Stimulated activated CD4-positive, alpha-beta T cell treated with anti-CD3 and anti-CD28 coated beads, Interleukin-2, amount 100 ng/mL, for 4 hours (primary cell): ENCODE data around the gene HK2.

ENCODE experiments used
- DNase-seq: peaks from one replicate; pipeline ENCODE4 v3.0.0-alpha.2; 2020; ENCODE audit warnings: low read depth

The HK2 gene

DNA sequence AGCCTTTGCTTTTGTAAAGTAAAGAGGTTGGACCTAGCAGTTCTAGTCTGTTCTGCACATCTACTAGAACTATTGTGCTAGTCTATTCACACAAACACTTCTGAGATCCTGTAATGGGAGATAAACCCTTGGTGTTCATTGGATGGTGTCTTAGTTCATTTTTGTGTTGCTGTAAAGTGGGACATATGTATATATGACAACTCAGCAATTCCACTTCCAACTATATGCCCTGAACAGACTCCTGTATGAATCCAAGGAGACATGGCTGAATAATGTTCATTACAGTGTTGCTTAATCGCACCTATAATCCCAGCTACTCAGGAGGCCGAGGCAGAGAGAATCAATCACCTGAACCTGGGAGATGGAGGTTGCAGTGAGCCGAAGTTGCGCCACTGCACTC lies 23.3 kb downstream of the HK2 start:
- no peak for DNase-seq

GRCh38 chr2:74857725-74858124 lies 23.8 kb downstream of the HK2 start:
- no peak for DNase-seq

- DNase-seq, result no peak
These were observed 24.4 kb downstream of the HK2 start for GRCh38 chr2:74858281-74858680.

DNA sequence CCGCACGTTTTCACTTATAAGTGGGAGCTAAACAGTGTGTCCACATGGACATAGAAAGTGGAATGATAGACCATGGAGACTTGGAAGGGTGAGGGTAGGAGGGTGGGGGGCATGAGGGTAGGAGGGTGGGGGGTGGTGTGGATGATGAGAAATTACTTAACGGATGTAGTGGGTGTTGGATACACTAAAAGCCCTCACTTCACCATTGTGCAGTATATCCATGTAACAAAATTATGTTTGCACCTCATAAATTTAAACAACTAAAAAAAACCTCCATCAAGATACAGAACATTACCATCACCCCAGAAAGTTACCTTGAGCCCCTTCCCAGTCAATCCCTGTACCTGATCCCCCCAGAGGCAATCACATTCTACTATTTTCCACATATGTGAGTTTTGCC lies 26.2 kb downstream of the HK2 start:
- no peak for DNase-seq

DNA sequence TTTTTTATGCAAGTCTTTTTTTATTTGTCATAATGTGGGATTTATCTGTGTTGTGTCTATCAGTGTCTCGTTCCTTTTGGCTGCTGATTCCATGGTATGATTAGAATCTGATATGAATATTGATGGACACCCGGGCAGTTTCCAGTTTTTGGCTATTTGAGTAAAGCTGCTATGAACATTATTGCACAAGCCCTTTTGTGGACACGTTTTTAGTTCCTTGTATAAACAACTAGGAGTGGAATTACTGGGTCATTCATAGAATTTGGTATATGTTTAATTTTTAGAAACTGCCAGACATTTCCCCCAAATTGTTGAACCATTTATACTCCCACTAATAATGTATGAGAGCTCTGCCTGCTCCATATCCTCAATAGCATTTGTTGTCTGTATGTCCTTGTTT lies 26.6 kb downstream of the HK2 start:
- no peak for DNase-seq

- no peak for DNase-seq
These were observed 27.6 kb downstream of the HK2 start for GRCh38 chr2:74861531-74861930.

DNA sequence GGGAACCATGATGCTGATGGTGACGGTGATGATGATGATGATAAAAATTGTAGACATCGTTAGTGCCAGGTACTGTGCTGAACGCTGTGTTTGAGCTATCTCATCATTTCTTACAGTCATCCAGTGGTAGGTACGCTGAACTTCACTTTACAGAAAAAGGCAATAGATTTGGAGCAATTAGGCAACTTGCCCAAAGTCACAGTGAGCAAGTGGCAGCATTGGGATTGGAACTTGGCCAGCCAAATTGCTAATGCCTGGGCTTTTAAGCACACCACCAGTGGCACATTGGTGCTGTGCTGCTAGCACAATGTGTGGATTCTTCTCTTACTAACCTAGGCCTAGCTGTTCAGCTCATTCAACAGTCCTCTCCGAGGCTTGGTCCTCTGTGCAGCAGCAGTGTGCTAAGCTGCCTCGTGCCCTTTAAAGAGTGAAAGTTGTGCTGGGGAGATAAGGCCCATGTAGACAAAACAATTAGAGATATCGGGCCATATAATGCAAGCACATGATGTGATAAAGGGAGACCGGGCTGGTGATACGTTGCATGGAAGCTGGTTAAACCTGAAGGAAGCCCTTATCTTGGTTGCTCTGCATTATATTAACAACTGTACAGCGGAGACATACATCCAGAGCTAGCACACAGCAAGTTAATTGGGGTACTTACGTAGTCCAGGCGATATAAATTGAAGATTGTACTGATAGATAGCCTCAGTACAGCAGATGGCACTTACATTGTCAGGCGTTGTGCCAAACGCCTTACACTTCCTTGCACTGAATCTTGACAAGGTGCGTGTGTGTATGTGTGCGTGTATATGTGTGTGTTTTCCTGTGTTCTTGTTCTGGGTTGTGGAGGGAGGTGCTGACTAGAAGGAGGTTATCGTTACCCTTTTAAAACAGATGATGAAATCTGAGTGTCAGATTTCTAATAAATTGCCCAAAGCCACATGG lies 28.4 kb downstream of the HK2 start:
- no peak for DNase-seq

GRCh38 chr2:74863802-74864248 lies 29.9 kb downstream of the HK2 start:
- no peak for DNase-seq

GRCh38 chr2:74864728-74865722 lies 31.1 kb downstream of the HK2 start:
- DNase-seq, result no peak

DNA sequence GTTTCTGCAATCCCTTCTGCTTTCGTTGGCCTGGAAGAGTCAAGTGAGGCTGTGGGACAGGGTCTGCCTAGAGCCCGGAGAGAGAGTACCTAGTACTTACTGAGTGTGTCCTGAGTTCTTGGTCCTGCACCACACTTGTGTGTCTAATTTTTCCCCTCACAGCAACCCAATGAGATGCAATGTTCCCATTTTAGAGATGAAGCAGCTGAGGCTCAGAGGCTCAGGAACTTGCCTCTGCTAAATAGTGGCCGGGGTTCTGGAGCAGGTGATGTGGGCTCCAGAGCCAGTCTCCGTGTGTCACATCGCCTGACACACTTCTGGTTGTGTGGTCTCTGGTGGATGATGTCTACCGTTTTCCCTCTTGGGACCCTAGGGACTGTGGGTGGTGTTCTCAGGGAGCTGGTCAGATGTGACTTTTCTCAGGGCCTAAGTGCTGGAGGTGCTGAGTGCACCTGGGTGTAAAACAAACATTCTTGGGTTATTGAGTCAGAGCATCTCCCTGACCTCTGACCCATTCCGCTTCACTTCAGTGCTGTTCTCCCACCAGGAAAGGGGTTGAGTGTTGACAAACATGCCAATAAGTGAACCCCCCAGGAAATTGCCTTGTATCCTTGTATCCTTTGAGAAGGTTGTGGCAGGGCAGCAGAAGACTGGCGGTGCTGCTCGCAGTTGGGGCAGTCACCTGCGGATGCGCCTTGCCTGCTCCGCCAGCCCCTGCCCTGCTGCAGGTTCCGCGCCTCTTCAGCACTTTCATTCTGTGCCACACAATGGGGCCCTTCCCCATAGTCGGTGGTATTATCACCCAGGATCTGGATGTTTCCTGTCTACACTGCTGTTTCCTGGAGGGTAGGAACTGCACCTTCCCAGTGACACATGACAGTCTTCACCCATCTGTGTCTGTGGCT lies 32.1 kb downstream of the HK2 start:
- no peak for DNase-seq

GRCh38 chr2:74867841-74868658 lies 34.1 kb downstream of the HK2 start:
- DNase-seq, result no peak

DNA sequence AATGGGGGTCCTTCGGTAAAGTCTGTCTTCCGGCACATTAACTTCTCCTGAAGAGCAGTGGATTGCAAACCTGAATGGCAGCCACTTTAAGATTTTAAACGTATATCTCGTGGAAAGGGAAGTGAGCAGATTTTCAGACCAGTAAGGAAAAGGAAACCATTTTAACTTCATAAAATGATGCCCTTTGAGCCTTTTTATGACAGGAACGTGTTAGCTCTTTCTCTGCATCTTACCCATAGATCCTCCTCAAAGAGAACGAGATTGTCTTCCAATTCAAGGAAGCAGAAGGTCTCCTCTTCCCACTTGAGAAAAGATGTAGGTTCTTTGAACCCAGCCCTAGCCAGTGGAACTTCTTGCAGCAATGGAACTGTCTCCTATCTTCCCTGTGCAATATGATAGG lies 35.6 kb downstream of the HK2 start:
- DNase-seq, result no peak

DNA sequence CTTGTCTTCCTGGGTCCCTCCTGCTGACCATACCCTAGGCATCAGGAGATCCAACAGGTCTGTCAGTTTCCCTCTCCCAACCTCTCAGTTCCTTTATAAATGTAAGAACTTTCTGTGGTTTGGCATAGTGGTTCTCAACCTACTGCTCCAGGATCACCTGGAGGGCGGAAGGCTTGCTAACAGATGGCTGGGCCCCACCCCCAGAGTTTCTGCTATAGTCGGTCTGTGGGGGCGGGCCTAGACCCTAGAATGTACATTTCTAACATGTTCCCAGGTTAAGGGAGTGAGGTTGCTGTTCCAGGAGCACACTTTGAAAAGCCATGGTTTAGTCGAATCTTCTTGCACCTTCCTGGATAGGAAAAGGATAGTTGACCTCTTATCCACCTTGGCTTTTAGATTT lies 37.0 kb downstream of the HK2 start:
- no peak for DNase-seq

- no peak for DNase-seq
These were observed 37.5 kb downstream of the HK2 start for GRCh38 chr2:74871414-74871813.

DNA sequence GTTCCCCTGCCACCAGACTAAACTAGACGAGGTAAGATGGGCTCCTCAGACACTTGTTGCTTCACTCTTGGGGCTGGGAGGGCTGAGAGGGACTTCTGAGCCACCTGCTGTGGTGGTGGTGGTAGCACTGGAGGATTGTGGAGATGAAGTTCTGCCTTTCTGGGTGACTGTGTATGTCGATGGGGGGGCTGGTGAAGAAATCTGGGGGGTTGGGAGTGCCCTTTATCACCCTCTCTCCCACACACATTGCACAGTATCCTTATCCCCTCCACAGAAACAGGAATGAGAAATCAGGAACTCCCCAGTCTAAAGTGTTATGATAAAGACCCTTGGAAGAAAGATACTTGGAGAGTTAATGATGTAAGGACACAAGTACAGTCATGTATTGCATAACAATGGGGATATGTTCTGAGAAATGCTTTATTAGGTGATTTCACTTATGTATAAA lies 38.5 kb downstream of the HK2 start:
- no peak for DNase-seq

GRCh38 chr2:74873012-74873665 lies 39.2 kb downstream of the HK2 start:
- DNase-seq, result no peak

DNA sequence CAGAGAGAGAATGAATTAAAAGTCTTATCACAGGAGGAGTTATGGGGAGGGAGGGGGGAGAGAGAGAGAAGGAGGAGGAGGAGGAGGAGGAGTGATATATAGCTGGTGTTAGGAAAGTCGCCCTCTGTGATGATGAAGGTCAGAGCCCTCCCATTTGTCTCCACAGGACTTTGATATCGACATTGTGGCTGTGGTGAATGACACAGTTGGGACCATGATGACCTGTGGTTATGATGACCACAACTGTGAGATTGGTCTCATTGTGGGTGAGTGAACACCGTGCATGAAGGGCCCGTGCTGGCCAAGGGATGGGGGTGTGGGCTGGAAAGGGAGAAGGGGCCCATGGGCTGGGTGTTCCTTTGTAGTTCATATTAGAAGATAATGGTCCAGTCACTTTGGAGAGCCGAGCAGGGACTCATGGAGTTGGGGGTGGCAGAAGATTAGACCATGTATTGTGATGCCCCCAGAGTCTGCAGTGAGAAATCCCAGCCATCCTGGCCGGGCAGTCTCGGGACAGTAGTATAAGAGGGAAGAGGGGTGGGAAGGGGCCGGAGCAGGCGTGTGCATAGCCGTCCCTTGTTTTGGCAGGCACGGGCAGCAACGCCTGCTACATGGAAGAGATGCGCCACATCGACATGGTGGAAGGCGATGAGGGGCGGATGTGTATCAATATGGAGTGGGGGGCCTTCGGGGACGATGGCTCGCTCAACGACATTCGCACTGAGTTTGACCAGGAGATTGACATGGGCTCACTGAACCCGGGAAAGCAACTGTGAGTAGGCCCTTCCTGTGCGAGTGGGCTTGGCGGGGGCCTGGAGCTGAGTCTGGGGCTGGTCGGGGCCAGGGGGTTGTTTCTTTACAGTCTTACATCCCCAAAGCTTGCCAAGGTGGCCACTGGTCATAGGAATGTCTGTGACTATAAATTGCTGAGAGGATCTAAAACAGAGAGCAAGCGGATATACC lies 40.0 kb downstream of the HK2 start:
- no peak for DNase-seq

- DNase-seq, result peak; percentile 26
These were observed 42.4 kb downstream of the HK2 start for GRCh38 chr2:74876081-74876886.
